GM21360 (cell line): ENCODE measurements around the gene PTPRCAP.
"Not testable (repeated sequence)": the region's sequence is repeated elsewhere in the genome, so short reads cannot be mapped to it uniquely, and the experiment has no call there.

ENCODE experiments used
- ATAC-seq: cut with Tn5 transposase; IDR thresholded peaks from one replicate; pipeline ENCODE4 v1.9.1; 2021; ENCODE audit warnings: mild to moderate bottlenecking, moderate library complexity; ENCODE audit not compliant: unreplicated experiment

The PTPRCAP gene, protein sequence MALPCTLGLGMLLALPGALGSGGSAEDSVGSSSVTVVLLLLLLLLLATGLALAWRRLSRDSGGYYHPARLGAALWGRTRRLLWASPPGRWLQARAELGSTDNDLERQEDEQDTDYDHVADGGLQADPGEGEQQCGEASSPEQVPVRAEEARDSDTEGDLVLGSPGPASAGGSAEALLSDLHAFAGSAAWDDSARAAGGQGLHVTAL

DNA sequence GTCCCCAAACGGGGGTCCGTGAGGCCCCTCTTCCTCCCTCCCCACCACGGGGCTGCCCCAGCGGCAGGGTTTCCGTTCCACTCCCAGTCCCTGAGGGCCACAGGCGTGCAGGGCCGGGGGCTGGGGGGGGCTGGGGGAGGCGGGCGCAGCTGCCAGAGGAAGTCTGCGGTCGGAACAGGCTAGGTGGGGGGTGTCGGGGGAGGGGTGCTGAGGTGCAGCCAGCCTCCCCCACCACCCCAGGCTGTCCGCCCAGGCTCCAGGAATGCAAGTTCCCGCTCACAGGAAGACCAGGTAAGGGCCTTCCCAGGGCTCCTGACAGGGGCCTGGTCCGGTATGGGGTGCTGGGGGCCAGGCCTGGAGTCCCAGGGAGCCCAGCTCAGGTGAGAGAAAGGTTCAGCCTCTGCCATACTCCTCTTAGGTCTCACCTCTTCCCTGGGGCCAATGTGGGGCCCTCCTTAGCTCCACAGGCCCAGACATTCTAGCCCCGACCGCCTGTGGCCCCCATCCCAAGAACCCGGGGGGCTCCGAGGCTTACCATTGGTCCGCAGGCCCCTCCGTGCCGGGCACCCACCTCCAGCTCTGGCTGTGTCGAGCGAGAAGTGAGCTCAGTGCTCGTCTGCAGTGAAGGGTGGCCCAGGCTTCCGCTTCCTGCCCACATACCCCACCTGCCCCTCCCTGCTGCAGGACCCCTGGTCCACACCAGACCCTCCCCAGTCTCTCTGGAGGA, at the start of gene PTPRCAP:
Gene PTPRCAP (minus strand): TSS at position 601 of the 727 bp plus-strand sequence. CDS start 63 bp downstream, at position 538.
- no peak for ATAC-seq

DNA sequence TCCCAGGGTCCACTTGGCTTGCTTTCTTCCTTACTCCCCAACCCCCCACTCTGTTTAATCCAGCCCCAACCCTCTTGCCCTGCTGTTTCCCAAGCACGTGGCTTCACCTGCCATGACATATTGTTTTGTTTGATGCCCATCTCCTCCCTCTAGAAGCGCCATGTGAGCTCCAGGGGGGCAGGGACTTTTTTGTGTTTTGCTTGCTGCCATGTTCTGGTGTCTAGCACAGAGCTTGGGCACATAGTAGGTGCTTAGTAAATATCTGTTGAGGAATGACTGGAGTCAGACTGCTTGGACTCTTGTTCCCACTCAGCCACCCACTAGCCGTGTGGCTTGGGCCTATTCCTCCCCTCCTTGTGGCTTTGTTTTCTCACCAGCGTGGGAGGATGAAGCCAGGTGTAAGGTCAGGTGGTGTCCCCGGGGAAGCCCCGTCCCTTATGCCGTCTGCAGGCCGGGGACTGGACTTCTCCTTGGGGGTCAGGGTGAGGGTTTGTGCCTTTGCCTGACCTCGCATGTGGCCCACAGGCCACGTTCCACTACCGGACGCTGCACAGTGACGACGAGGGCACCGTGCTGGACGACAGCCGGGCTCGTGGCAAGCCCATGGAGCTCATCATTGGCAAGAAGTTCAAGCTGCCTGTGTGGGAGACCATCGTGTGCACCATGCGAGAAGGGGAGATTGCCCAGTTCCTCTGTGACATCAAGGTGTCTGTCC, 49.2 kb upstream of the PTPRCAP start:
- no peak for ATAC-seq

DNA sequence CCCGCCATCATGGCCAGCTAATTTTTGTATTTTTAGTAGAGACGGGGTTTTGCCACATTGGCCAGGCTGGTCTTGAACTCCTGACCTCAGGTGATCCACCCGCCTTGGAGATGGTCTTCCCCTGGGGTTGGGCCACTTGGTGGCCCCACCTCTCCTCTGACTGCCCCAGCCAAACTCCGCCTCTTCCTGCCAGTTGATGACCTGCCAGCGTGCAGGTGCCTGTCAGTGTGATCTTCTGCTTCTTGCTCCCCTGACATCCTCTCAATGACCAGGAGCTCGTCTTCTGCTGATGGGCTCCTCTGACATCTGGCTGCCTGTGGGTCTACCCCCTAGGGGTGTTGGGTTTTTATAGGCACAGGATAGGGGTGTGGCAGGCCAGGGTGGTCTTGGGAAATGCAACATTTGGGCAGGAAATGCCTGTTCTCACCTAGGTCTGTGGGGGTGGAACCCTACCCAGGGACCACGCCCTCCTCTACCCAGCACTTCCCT, 48.4 kb upstream of the PTPRCAP start:
- ATAC-seq, result not testable (repeated sequence)

DNA sequence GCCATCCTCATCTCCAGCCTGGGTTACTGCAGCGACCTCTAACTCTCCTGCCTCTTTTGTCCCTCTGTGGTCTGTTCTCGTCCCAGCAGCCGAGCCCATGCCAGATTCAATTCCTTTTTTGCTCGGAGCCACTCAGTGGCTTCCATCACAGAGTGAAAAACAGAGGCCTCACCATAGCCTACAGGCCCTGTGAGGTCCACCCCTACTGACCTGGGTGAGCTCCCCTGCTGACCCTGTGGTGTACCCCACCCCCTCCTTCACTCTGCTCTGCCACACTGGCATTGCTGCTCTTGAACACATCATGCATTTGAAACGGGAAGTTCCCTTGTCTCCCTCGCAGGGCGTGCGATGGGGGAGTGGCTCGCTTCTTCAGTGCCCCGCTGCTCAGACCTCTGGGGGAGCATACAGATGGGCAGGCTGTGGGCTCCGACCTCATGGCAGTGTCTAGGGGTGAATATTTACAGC, 47.4 kb upstream of the PTPRCAP start:
- no peak for ATAC-seq

DNA sequence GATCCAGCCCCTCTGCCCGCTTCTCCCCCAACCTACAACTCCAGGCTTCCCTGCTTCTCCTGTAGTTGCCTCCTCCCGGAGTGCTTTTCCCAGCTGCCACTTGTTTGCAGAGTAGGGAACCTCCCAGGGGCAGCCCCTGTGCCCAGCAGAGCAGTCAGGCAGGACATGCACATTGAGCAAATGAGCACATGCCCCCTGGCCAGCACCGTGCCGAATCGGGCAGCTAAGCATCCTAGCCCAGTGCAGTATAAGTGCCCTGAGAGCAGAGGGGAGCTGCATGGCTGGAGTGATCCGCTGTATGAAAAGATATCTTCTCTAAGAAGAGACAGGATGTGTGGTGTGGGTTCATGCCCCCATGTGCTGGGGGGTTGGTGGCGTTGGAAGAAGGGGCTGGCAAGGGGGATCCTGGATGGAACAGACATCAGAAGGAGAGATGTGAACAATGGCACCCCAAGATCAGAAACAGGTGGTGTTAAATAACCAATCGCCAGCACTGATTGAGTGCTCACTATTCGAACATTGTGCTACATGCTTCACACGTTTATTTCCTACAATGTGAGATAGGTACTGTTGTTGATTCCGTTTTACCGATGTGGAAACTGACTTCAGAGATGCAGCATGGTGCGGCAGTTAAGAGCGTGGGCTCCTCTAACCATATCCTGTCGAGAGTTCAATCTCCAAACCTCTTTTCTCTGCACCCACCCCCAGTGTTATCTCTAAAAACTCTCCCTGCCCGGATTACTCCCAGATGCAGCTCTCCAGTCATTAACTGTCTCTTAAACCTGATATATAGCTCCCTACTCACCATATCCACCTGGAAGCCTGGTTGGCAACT, 46.6 kb upstream of the PTPRCAP start:
- ATAC-seq, result no peak

DNA sequence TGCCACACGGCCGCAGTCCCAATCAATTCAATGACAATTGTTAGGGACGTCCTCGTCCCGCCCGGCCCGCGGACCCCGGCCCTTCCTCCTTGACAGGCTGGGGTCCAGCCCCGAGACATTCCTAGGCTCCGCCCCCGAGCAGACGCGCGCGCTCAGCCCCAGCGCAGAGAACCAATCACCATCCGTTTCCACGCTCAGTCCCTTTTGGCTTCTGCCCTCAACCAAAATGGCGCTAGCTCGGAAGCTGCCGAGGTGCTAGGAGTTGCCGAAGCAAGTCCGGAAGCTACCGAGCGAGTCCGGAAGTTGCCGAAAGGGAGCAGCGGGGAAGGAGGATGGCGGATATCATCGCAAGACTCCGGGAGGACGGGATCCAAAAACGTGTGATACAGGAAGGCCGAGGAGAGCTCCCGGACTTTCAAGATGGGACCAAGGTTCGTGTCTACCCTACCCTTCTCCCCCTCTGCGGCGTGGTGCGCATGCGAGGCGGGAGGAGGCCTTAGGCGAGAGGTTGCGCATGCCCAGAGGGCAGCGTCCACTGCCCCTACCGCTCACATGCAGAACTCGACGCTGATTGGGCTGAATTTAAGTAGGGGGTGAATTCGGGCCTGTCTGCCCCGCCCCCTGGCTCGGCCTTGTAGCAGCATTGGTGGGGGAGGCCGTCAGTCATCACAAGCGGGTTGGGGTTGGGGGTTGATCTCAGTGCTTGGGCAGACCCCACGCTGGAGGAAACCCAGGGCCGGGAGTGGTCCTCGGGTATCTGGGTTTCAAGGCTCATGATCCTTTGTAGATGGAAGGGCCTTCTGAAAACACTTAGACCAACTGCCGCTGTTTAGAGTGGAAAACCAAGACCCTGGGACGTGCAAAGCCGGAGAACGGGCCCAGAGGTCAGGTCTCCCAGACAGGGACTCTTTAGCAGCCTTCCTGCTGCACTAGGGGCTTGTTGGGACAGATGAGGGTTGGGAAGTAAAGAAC, 45.6 kb upstream of the PTPRCAP start, which contains the start of gene AIP:
Gene AIP (plus strand): TSS at position 200 of the 972 bp plus-strand sequence. CDS start 133 bp downstream, at position 333.
- peak; percentile 57 for ATAC-seq

DNA sequence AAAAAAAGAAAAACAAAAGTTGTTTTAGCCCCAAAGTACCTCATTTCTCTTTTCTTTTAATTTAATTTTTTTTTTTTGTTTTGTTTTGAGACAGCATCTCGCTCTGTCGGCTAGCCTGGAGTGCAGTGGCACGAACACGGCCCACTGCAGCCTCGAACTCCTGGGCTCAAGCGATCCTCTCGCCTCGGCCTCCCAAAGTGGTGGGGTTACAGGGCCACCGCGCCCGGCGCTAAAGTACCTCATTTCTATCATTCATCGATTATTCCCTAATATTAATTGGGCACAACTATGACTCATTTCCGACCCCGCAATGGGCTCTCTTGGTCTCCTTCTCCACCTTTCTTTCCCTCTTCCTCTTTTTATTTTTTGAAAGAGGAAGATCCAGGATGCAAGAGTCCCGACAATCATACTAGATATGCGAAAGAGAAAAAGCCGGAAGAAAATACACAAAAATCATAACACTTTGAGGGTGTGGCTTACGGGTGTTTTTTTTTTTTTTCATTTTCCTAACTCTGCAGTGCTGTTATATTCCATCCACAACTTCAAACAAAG, 44.9 kb upstream of the PTPRCAP start:
- ATAC-seq, result no peak

DNA sequence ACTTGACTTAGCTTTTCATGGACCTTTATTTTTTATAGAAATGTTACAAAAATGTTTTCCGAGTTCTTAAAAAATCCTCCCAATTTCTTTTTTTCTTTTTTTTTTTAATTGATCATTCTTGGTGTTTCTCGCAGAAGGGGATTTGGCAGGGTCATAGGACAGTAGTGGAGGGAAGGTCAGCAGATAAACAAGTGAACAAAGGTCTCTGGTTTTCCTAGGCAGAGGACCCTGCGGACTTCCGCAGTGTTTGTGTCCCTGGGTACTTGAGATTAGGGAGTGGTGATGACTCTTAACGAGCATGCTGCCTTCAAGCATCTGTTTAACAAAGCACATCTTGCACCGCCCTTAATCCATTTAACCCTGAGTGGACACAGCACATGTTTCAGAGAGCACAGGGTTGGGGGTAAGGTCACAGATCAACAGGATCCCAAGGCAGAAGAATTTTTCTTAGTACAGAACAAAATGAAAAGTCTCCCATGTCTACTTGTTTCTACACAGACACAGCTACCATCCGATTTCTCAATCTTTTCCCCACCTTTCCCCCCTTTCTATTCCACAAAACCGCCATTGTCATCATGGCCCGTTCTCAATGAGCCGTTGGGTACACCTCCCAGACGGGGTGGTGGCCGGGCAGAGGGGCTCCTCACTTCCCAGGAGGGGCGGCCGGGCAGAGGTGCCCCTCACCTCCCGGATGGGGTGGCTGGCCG, 40.0 kb upstream of the PTPRCAP start:
- not testable (repeated sequence) for ATAC-seq

DNA sequence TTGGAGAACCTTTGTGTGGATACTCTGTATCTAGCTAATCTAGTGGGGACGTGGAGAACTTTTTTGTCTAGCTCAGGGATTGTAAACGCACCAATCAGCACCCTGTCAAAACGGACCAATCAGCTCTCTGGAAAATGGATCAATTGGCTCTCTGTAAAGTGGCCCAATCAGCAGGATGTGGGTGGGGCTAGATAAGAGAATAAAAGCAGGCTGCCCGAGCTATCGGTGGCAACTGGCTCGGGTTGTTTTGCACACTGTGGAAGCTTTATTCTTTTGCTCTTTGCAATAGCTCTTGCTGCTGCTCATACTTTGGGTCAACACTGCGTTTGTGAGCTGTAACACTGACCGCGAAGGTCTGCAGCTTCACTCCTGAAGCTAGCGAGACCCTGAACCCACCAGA, 39.2 kb upstream of the PTPRCAP start:
- not testable (repeated sequence) for ATAC-seq

DNA sequence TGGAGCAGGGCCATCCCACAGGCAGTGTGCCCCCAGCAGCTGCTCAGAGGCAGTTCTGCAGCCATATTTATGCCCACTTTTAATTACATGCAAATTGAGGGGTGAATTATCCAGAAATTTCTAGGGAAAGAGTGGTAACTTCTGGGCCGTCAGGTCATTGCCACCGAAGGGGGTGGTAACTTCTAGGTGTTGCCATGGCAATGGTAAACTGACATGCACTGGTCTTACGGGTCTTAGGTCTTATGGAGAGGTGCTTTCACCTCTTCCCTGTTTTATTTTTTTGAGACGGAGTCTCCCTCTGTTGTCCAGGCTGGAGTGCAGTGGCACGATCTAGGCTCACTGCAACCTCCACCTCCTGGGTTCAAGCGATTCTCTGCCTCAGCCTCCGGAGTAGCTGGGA, 35.4 kb upstream of the PTPRCAP start:
- ATAC-seq, result no peak

DNA sequence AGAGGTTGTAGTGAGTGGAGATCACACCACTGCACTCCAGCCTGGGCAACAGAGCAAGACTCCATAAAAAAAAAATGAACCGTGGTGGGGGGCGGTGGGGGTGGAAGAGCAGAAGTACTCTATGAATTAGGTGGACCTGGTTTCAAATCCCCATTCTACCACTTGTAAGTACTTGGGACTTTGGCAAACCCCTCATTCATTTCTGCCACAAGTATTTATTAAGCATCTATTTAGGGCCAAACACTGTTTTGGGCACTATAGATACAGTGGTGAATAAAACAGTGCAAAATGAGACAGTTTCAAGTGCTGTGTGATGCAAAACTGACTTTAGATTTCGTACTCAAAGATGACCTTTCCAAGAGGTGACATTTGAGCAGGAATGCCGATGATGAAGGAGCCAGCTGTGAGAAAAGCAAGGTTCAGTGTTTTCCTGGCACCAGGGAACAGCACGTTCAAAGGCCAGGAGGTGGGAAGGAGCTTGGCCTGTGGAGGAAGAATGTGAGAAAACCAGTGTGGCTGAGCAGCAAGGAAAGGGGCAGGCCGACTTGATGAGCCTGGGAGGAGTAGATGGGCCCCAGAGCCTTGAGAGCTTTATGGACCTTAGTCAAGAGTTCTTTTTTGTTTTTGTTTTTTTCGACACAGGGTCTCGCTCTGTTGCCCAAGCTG, 33.0 kb upstream of the PTPRCAP start:
- no peak for ATAC-seq

DNA sequence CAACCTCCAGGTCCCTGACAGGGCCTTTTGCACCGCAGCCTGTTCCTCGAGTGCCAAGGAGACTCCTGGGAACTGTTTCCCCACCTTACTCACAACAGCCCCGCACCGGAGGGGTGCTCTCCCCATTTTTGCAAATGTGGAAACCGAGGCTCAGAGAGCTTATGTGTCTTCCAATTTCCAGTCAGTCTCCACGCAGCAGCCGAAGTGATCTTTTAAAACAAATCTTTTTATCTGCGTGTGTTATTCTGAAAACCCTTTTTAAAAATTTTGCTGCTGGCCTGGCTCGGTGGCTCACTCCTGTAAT, 32.0 kb upstream of the PTPRCAP start:
- no peak for ATAC-seq

DNA sequence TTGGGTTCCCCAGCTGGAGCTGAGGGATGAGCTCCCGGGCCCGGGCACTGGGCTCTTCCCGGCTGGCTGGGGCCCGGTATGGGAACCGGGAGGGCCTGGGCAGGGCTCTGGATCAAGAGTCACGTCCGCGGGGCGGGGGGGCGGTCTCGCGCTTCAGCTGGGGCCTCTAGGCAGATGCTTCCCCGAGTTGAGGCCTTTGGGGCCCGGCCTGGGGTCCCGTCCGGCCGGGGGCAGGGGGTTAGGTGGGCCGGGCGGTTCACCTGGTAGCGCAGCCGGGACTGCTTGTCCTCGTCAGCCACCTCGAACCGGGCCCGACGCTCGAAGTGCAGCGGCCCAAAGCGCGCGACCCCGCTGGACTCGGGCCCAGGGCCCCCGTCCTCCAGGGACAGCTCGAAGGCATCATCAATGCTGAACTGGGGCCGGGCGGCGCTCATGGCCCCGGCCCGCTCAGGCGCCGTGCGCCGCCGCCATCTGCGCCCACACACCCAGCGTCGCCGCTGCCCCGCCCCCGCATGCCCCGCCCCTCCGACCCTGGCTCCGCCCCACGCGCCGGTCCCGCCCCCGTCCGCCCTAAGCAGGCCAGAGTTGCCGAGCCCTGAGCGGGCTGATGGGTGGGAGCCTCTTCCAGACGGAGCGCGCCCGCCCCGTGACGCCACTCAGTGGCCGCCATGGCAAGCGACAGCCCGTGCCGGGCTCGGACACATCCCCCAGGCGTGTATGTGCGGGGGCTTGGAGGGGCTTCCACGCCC, 31.5 kb upstream of the PTPRCAP start, which contains the start of gene TMEM134:
Gene TMEM134 (minus strand): TSS at position 493 of the 749 bp plus-strand sequence. CDS start 59 bp downstream, at position 434.
- peak; percentile 51 for ATAC-seq

DNA sequence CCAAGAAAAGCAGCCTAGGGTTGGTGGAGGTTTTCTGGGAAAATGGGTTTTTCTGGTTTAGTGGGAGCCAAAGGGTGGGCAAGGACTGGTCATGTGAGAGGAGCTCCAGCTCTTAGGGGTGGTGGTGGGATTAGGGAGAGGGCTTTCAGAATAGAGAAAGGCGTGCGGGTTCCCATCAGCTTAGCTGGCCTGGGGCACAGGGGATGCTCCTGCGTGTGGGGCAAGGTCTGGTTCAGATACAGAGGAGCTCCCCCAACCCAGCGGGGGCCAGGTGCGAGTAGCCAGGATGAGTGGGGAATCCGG, 30.9 kb upstream of the PTPRCAP start:
- no peak for ATAC-seq

DNA sequence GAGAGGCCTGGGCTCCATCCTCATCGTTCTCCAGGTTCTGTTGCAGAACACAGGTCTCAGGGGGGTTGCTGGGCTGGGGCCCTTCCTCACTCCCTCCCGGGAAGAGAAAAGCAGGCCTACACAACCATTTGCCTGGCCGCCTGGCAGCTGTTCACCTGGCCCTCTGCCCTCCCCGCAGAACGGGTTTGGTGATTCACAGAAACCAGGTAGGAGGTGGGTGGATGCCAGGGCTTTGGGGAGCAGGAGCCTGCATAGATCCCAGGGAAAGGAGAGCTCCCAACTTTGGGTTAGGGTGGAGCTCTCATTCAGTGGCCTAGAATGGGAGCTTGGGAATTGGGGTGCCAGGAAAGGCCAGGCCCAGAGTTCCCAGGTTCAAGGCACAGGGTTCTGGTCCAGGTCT, 30.6 kb upstream of the PTPRCAP start:
- ATAC-seq, result no peak

DNA sequence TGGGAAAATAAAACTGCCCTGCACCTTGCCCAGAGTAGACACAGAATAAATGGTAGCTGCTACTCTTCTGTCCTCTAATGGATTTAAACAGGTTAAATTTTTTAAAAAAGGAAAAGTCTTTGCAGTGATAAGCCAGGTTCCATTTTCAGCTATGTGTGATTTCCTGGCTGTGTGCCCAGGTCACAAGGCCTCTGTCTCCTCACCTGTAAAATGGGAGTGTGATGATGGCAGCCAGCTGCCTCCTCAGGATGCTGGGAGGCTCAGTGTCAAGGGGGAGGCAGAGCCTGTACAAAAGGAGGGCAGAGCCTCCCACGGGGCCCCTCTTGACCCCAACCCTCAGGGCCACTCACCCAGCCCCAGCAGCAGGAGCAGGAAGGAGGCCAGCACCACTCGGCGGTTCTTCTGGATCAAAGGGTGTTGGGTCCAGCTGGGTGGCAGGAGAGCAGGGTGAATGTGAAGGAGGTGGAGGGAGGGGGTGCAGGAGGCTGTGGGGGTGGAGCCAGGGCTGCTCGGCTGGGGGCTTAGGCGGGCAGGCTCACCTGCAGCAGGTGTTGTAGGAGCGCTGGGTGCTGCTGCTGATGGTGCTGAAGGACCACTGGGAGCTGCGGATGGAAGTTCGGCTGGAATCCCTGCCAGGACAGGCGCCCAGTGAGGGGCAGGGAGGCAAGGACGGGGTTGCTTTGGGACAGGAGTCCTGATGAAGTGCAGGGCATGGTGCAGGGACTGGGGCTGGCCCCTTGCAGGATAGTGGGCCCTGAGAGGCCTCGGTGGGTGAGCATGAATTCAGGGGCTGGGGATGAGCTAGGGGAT, 29.7 kb upstream of the PTPRCAP start:
- no peak for ATAC-seq

DNA sequence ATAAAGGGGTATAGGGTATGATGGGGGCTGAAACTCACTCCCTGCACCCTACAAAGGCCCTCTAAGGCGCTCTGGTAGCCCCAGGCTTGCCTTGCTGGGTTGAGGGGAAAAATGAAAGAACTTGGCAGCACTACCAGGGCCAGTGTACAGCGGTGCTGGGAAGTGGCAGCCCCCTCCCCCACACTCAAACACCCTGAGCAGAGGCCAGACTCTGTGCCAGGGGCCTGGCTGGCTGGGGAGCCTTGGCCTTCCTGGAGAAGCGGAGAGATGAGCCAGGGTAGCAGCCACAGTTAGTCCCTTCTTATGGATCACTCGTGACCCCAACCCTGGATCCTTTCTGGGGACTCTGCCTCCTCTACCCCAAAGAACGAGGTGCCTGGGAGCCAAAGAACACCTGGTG, 28.9 kb upstream of the PTPRCAP start:
- ATAC-seq, result no peak
